Thoracic aorta (tissue), 2 donors: Measurements from ENCODE around the gene ALLC. TPM values are rescaled to one million over a fixed set of nuclear protein-coding genes. Genes with fewer than 3 reads are reported as not detected.

Experiments used
- ATAC-seq: fragments of 150-250 bp; one replicate; pipeline ENCODE4 v1.8.0; 2017; ENCODE audit warnings: low read depth; ENCODE audit not compliant: insufficient number of reproducible peaks, low FRiP score
- DNase-seq: peaks from one replicate; pipeline ENCODE4 v3.0.0-alpha.2; 2020; ENCODE audit warnings: low spot score
- H3K27ac ChIP-seq, 2 donors: fragments of 200-600 bp; sonication (generic); 1 replicate in 1 of 2; 2 replicates in 1 of 2; pipeline ENCODE4 v1.5.1; 2016; ENCODE audit warnings: mild to moderate bottlenecking in 2 of 2, moderate library complexity in 2 of 2
- H3K27me3 ChIP-seq: fragments of 200-600 bp; sonication (generic); replicated peaks from 2 replicates; pipeline ENCODE4 v1.6.0; 2016; ENCODE audit warnings: mild to moderate bottlenecking; ENCODE audit not compliant: insufficient read depth
- H3K36me3 ChIP-seq: fragments of 200-600 bp; sonication (generic); one replicate; pipeline ENCODE4 v1.5.1; 2016
- H3K4me1 ChIP-seq, 2 donors: fragments of 200-600 bp; sonication (generic); 1 replicate in 1 of 2; 2 replicates in 1 of 2; pipeline versions ENCODE4 v1.5.1 to v1.6.0; 2016; ENCODE audit warnings: low read depth in 2 of 2, mild to moderate bottlenecking in 1 of 2; ENCODE audit not compliant: control insufficient read depth in 1 of 2
- H3K4me3 ChIP-seq: fragments of 200-600 bp; sonication (generic); 2 replicates; pipeline ENCODE4 v1.5.1; 2016; ENCODE audit warnings: mild to moderate bottlenecking
- H3K9me3 ChIP-seq: fragments of 200-600 bp; sonication (generic); 2 replicates; pipeline ENCODE4 v1.5.1; 2016
- total RNA-seq, 2 donors: library from RNA; depleted of rRNA; stranded (reverse); fragments of >200 nt; gene quantifications; one replicate each; pipeline versions ENCODE4 v1.1.0 to v1.2.3, GENCODE V29; 2016
- TF ChIP-seq, protein P1 (sequence below): fragments of 200-600 bp; sonication (generic); IDR thresholded peaks from one replicate; pipeline ENCODE4 v1.5.1; 2019; ENCODE audit warnings: antibody characterized with exemption

Gene ALLC
- total RNA-seq, 2 donors from 2014 or later, result 1.1 TPM; not detected in 1

GRCh38 chr2:3627500-3628100, 30.4 kb upstream of the ALLC start:
- no peaks in the 10 kb centered on the region for H3K27me3 ChIP-seq
- H3K9me3 ChIP-seq, result no peaks in the 10 kb centered on the region
- no peak overlapping the region for H3K4me3 ChIP-seq
- TF ChIP-seq, protein P1, sequence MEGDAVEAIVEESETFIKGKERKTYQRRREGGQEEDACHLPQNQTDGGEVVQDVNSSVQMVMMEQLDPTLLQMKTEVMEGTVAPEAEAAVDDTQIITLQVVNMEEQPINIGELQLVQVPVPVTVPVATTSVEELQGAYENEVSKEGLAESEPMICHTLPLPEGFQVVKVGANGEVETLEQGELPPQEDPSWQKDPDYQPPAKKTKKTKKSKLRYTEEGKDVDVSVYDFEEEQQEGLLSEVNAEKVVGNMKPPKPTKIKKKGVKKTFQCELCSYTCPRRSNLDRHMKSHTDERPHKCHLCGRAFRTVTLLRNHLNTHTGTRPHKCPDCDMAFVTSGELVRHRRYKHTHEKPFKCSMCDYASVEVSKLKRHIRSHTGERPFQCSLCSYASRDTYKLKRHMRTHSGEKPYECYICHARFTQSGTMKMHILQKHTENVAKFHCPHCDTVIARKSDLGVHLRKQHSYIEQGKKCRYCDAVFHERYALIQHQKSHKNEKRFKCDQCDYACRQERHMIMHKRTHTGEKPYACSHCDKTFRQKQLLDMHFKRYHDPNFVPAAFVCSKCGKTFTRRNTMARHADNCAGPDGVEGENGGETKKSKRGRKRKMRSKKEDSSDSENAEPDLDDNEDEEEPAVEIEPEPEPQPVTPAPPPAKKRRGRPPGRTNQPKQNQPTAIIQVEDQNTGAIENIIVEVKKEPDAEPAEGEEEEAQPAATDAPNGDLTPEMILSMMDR, result no peak
- ATAC-seq (no peak), DNase-seq (no peak)
- H3K36me3 ChIP-seq, result no peaks in the 10 kb centered on the region
- H3K27ac ChIP-seq, result no peak overlapping the region
- no peaks in the 10 kb centered on the region for H3K4me1 ChIP-seq

GRCh38 chr2:3628241-3628679, 29.7 kb upstream of the ALLC start:
- H3K9me3 ChIP-seq, result no peaks in the 10 kb centered on the region
- TF ChIP-seq, protein P1, result no peak
- no peaks in the 10 kb centered on the region for H3K36me3 ChIP-seq
- no peak overlapping the region for H3K4me3 ChIP-seq
- H3K27me3 ChIP-seq, result no peaks in the 10 kb centered on the region
- DNase-seq, result no peak
- no peak overlapping the region for H3K27ac ChIP-seq
- no peak for ATAC-seq
- H3K4me1 ChIP-seq, result no peaks in the 10 kb centered on the region

DNA sequence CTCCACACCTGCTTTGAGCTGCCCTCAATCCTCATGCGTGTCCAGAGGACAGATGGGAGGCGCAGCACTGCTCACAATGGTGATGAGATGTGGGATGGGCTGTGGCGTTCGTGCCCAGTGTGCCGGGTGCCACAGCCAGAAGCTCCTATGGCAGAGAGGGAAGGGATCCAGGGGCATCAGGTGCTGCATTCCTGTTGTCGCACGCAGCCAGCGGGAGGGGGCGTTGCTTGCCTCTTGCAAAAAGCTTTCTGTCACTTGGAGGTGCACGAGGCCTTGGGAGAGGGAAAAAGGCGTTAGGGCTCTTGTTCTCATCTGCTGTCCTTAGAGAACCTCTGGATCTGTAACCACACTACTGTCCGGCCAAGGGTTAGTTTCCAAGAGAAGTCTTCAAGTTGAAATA, 29.2 kb upstream of the ALLC start:
- Histone ChIP-seq H3K4me1 (no peaks in the 10 kb centered on the region), H3K9me3 (no peaks in the 10 kb centered on the region), H3K27ac (no peak overlapping the region), H3K27me3 (no peaks in the 10 kb centered on the region), H3K36me3 (no peaks in the 10 kb centered on the region), H3K4me3 (no peak overlapping the region)
- ATAC-seq, result no peak
- DNase-seq, result no peak
- TF ChIP-seq, protein P1, result no peak

DNA sequence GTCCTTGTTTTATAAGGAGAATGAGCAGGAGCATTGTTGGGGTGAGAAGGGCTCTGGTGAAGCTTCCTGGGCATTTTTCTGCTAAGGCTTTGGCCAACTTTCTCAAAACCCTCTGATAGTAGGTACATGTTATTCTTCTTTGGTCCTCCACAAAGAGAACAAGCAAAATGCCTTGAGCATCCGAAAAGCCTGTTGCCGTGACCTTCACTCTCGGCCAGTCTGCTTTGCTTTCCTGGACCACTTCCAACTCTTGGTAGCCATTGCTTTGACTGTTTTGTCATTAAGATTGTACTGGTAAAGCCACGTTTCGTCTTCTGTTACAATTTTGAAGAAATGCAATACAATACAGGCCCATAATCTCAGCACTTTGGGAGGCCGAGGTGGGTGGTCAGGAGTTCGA, 27.4 kb upstream of the ALLC start:
- H3K27me3 ChIP-seq, result no peaks in the 10 kb centered on the region
- H3K9me3 ChIP-seq, result no peaks in the 10 kb centered on the region
- no peaks in the 10 kb centered on the region for H3K36me3 ChIP-seq
- TF ChIP-seq, protein P1, result no peak
- ATAC-seq (no peak), DNase-seq (no peak)
- H3K4me3 ChIP-seq, result no peak overlapping the region
- no peak overlapping the region for H3K27ac ChIP-seq
- no peaks in the 10 kb centered on the region for H3K4me1 ChIP-seq

DNA sequence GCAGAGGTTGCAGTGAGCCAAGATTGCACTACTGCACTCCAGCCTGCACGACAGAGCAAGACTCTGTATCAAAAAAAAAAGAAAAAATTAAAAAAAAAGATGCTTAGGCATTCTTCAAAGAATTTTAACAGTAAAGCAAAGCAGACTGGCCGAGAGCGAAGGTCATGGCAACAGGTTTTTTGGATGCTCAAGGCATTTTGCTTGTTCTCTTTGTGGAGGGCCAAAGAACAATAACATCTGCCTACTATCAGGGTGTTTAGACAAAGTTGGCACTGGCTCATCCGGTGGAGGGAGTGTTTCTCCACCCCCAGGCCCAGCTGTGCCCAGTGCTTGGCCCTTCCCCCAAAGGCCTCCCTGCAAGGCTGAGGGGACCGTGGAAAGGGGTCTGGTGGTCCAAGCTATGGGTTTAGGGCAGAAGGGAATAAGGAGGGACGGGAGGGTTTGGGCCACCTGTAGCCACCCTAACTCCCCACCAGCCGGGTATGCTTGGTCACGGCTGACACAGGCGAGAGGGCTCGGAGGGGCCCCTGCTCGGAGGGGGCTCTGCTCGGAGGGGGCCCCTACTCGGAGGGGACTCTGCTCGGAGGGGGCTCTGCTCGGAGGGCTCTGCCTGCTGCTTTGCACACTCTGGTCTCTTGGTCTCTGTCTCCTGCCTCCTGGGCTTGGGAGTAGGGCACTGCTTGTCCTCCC, 26.7 kb upstream of the ALLC start:
- Histone ChIP-seq H3K27me3 (no peaks in the 10 kb centered on the region), H3K4me1 (no peaks in the 10 kb centered on the region), H3K9me3 (no peaks in the 10 kb centered on the region), H3K4me3 (no peak overlapping the region), H3K27ac (no peak overlapping the region), H3K36me3 (no peaks in the 10 kb centered on the region)
- TF ChIP-seq, protein P1, result no peak
- DNase-seq, result no peak
- no peak for ATAC-seq
